HepG2 (cell line): Measurements from ENCODE around the gene A1CF.

Experiments
- CTCF ChIP-seq: sonication (generic); formaldehyde crosslinking; IDR thresholded peaks from 2 replicates; pipeline ENCODE4 v1.5.0; 2020; ENCODE audit warnings: mild to moderate bottlenecking, missing genetic modification reagents, moderate library complexity
- GABPA ChIP-seq, 2 experiments: IDR thresholded peaks; 2 replicates each; pipeline ENCODE4 v1.6.1; 2011 to 2016; ENCODE audit warnings: low read depth in 2 of 2, low read length in 1 of 2, missing biosample characterization in 1 of 2, missing genetic modification characterization in 1 of 2
- MEF2D ChIP-seq: sonication (generic); formaldehyde crosslinking; IDR thresholded peaks from 2 replicates; pipeline ENCODE4 v1.5.1; 2020; ENCODE audit warnings: mild to moderate bottlenecking, missing genetic modification reagents
- NFYB ChIP-seq: sonication (generic); formaldehyde crosslinking; IDR thresholded peaks from 2 replicates; pipeline ENCODE4 v1.4.0; 2020; ENCODE audit warnings: missing genetic modification reagents
- RARG ChIP-seq: sonication (generic); formaldehyde crosslinking; IDR thresholded peaks from 2 replicates; pipeline ENCODE4 v1.4.0; 2020; ENCODE audit warnings: low read depth, mild to moderate bottlenecking, missing genetic modification reagents
- RNF219 ChIP-seq: sonication (generic); formaldehyde crosslinking; IDR thresholded peaks from 2 replicates; pipeline ENCODE4 v1.5.0; 2020; ENCODE audit warnings: mild to moderate bottlenecking, missing genetic modification reagents
- TEF ChIP-seq: sonication (generic); formaldehyde crosslinking; IDR thresholded peaks from 2 replicates; pipeline ENCODE4 v1.5.0; 2020; ENCODE audit warnings: missing genetic modification reagents
- THAP7 ChIP-seq: sonication (generic); formaldehyde crosslinking; IDR thresholded peaks from 2 replicates; pipeline ENCODE4 v1.8.1; 2023; ENCODE audit warnings: mild to moderate bottlenecking, missing genetic modification reagents
- TSC22D2 ChIP-seq: sonication (generic); formaldehyde crosslinking; IDR thresholded peaks from 2 replicates; pipeline ENCODE4 v1.5.1; 2020; ENCODE audit warnings: missing genetic modification reagents, mild to moderate bottlenecking, borderline replicate concordance
- ZFP36 ChIP-seq: fragments of 150-350 bp; IDR thresholded peaks from 2 replicates; pipeline ENCODE4 v1.6.1; 2018; ENCODE audit warnings: borderline replicate concordance, low read length, low read depth; ENCODE audit not compliant: partially characterized antibody
- ZFX ChIP-seq: sonication (generic); formaldehyde crosslinking; IDR thresholded peaks from 2 replicates; pipeline ENCODE4 v1.4.0; 2020; ENCODE audit warnings: mild to moderate bottlenecking, low read depth, missing genetic modification reagents, moderate library complexity
- ZNF280B ChIP-seq: sonication (generic); formaldehyde crosslinking; IDR thresholded peaks from 2 replicates; pipeline ENCODE4 v1.5.0; 2020; ENCODE audit warnings: missing genetic modification reagents, mild to moderate bottlenecking, borderline replicate concordance

GRCh38 chr10:50917486-50917885, 32.1 kb upstream of the A1CF start:
- TF ChIP-seq RNF219 (CRISPR knock-in tag) (no peak), ZNF280B (CRISPR knock-in tag) (no peak), TSC22D2 (CRISPR knock-in tag) (no peak), ZFX (no peak), RARG (CRISPR knock-in tag) (no peak), MEF2D (CRISPR knock-in tag) (no peak), CTCF (no peak), NFYB (CRISPR knock-in tag) (no peak), GABPA (IDR thresholded peaks at IDR 0.05; ENCODE audit: low read depth, low read length) (no peak), GABPA (CRISPR knock-in tag; IDR thresholded peaks at IDR 0.05; ENCODE audit: low read depth) (no peak), THAP7 (no peak), TEF (CRISPR knock-in tag) (no peak), ZFP36 (no peak)
